Adrenal gland (tissue), 5 donors: ENCODE results near the gene EMCN.

Source experiments
- CTCF ChIP-seq, 6 experiments: fragments of 450-650 bp in 4 of 6; fragments of 200-600 bp in 2 of 6; sonication (generic) in 1 of 6; IDR thresholded peaks; 1 replicate in 5 of 6; 2 replicates in 1 of 6; pipeline versions ENCODE4 v1.5.1 to v1.8.0; 2016 to 2021; ENCODE audit warnings: antibody characterized with exemption in 6 of 6, mild to moderate bottlenecking in 2 of 6, moderate library complexity in 1 of 6
- POLR2A ChIP-seq, 2 donors: fragments of 450-650 bp; IDR thresholded peaks; one replicate each; pipeline ENCODE4 v1.6.1; 2017; ENCODE audit warnings: antibody characterized with exemption in 2 of 2, mild to moderate bottlenecking in 2 of 2, moderate library complexity in 1 of 2
- donor health status: DM: no; HTN: no; CAD: no.

DNA sequence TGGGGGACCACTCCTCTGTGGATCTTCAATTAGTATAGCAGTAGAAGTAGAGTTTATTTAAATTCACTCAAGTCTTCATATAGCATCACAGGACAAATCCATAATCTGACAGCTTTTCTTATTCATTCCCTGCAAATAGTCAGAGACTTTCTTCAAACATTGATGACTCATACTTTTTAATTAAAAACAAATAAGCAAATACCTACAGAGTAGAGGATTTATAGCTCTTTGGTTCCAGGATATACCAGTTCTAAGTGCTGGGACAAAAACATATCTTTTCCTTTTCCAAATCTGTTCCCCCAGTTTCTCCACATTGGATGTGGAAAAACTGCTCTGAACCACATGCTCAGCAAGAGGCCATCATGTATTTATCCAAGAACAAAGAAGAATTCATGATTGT lies 24.1 kb downstream of the EMCN start:
- no peak for TF ChIP-seq POLR2A (IDR thresholded peaks at IDR 0.05)
- no peak for TF ChIP-seq CTCF (IDR thresholded peaks at IDR 0.05)
